GM18873 (cell line): ENCODE measurements around the gene ILDR1.
"Not testable (repeated sequence)": the region's sequence is repeated elsewhere in the genome, so short reads cannot be mapped to it uniquely, and the experiment has no call there.

ENCODE experiments used
- ATAC-seq: cut with Tn5 transposase; IDR thresholded peaks from one replicate; pipeline ENCODE4 v1.9.1; 2021; ENCODE audit warnings: mild to moderate bottlenecking, moderate library complexity, moderate number of reproducible peaks; ENCODE audit not compliant: unreplicated experiment, low FRiP score

The ILDR1 gene

GRCh38 chr3:121957674-121958415 is 64.2 kb downstream of the ILDR1 start:
- ATAC-seq: peak; percentile 55

GRCh38 chr3:121956363-121956762 is 65.7 kb downstream of the ILDR1 start:
- no peak for ATAC-seq

- ATAC-seq: no peak
Measured at GRCh38 chr3:121951291-121951919, 70.6 kb downstream of the ILDR1 start.

- no peak for ATAC-seq
Measured at GRCh38 chr3:121948641-121949040, 73.4 kb downstream of the ILDR1 start.

DNA sequence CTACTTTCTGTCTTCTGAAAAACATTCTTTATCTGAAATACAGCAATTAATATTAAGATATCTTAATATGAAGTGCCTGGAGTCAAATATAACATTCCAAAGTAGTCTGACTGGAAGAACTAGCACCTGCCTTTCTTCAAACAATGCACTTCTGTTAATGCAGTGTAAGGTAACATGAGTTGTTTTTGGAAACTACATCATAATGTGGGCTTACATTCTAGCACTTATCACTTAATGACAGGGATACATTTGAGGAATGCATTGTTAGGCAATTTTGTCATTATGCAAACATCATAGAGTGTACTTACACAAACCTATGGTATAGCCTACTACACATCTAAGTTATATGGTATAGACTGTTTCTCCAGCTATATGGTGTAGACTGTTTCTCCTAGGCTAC is 78.6 kb downstream of the ILDR1 start:
- ATAC-seq: no peak

DNA sequence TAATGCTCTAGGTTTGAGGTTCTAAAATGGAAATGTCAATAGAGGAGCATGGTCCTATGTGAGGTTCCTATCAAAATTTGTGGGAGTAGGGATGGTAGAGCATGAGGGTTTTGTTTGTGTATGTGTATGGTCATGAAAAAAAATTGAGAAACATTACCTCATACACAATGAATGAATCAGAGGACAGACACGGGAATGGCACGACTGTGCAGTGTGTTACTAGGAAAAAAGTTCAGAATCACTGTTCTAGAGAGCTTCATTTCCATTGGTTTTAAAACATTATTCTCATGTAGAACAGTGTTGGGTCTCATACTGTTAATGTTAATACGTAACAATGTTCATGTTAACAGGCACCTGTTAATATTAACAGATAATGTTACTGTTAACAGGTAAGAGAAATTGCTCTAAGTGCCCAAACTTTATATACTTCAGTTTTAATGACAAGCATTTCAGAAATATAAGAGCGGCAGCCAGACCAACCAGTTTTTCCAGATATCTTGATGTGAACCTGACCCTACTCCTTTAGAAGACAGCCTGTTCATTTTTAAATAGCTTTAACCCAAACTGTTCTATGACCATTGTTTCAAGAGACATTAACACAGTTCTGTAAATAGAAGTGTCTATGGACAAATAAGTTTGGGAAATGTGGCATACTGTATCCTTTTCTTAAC is 79.8 kb downstream of the ILDR1 start:
- ATAC-seq: no peak

DNA sequence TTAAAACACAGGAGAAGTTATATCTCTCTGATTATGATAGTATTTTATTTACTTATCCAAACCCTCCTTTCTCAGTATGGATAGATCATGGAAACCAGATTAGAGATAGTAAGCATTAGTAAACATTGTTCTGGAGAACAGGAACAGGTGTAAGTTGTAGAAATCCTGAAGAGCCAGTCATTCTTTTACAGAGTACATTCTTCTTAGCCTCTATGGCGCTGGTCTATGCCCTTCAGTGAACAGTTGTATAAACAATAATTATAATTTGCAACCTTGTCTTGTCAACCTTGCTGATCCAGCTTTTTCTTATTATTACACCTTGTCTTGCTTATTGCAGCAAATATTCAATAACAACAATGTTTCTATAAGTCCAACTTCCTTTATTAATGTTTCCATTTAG is 80.5 kb downstream of the ILDR1 start:
- ATAC-seq: no peak

DNA sequence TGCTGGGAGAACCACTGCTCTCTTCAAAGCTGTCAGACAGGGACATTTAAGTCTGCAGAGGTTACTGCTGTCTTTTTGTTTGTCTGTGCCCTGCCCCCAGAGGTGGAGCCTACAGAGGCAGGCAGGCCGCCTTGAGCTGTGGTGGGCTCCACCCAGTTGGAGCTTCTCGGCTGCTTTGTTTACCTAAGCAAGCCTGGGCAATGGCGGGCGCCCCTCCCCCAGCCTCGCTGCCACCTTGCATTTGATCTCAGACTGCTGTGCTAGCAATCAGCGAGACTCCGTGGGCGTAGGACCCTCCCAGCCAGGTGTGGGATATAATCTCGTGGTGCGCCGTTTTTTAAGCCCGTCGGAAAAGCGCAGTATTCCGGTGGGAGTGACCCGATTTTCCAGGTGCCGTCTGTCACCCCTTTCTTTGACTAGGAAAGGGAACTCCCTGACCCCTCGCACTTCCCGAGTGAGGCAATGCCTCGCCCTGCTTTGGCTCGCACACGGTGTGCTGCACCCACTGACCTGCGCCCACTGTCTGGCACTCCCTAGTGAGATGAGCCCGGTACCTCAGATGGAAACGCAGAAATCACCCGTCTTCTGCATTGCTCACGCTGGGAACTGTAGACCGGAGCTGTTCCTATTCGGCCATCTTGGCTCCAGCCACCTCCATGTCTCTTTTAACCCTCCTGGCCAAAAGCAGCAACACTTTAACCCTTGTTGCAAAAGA is 83.7 kb downstream of the ILDR1 start:
- not testable (repeated sequence) for ATAC-seq
